HUES48 (cell line): Measurements from ENCODE around the gene NPAS2.

ENCODE experiments used
- H3K27ac ChIP-seq: one replicate; pipeline ENCODE4 v1.7.0; 2013; ENCODE audit warnings: low read depth, low read length, inconsistent platforms
- H3K27me3 ChIP-seq: 2 replicates; pipeline ENCODE4 v1.6.1; 2013; ENCODE audit warnings: mild to moderate bottlenecking, low read length; ENCODE audit not compliant: control insufficient read depth, insufficient read depth
- H3K36me3 ChIP-seq: 2 replicates; pipeline ENCODE4 v1.6.1; 2013; ENCODE audit warnings: low read length; ENCODE audit not compliant: control insufficient read depth, insufficient read depth
- H3K4me1 ChIP-seq: 2 replicates; pipeline ENCODE4 v1.6.1; 2013; ENCODE audit warnings: mild to moderate bottlenecking, low read length; ENCODE audit not compliant: control insufficient read depth, insufficient read depth
- H3K4me3 ChIP-seq: 2 replicates; pipeline ENCODE4 v1.5.1; 2013; ENCODE audit warnings: mild to moderate bottlenecking, low read depth, low read length
- H3K9ac ChIP-seq: 2 replicates; pipeline ENCODE4 v1.6.1; 2013; ENCODE audit warnings: mild to moderate bottlenecking, low read depth, low read length, moderate library complexity
- H3K9me3 ChIP-seq: 2 replicates; pipeline ENCODE4 v1.6.1; 2013; ENCODE audit warnings: low read length; ENCODE audit not compliant: control insufficient read depth, insufficient read depth

The NPAS2 gene

GRCh38 chr2:100936972-100937542, 117.1 kb downstream of the NPAS2 start:
- Histone ChIP-seq H3K9me3 (no peaks in the 10 kb centered on the region), H3K27ac (no peak overlapping the region), H3K9ac (no peak overlapping the region), H3K4me3 (no peak overlapping the region), H3K27me3 (no peaks in the 10 kb centered on the region), H3K36me3 (no peaks in the 10 kb centered on the region), H3K4me1 (no peaks in the 10 kb centered on the region)

- H3K27ac ChIP-seq = no peak overlapping the region
- H3K4me3 ChIP-seq = no peak overlapping the region
- H3K9ac ChIP-seq = no peak overlapping the region
- no peaks in the 10 kb centered on the region for H3K9me3 ChIP-seq
- H3K36me3 ChIP-seq = no peaks in the 10 kb centered on the region
- no peaks in the 10 kb centered on the region for H3K4me1 ChIP-seq
- H3K27me3 ChIP-seq = no peaks in the 10 kb centered on the region
Measured at GRCh38 chr2:100938031-100939026, 118.4 kb downstream of the NPAS2 start.

- no peak overlapping the region for H3K4me3 ChIP-seq
- H3K9me3 ChIP-seq = no peaks in the 10 kb centered on the region
- H3K36me3 ChIP-seq = no peaks in the 10 kb centered on the region
Measured at GRCh38 chr2:100939445-100939844, 119.5 kb downstream of the NPAS2 start.

GRCh38 chr2:100940240-100940639, 120.3 kb downstream of the NPAS2 start:
- H3K9ac ChIP-seq = no peak overlapping the region
- no peaks in the 10 kb centered on the region for H3K4me1 ChIP-seq
- no peak overlapping the region for H3K4me3 ChIP-seq
- no peaks in the 10 kb centered on the region for H3K27me3 ChIP-seq
- H3K36me3 ChIP-seq = no peaks in the 10 kb centered on the region
- H3K9me3 ChIP-seq = no peaks in the 10 kb centered on the region
- no peak overlapping the region for H3K27ac ChIP-seq

More at GRCh38 chr2:100939445-100939844, 119.5 kb downstream of the NPAS2 start:
- H3K4me1 ChIP-seq = no peaks in the 10 kb centered on the region
- no peak overlapping the region for H3K9ac ChIP-seq
- no peak overlapping the region for H3K27ac ChIP-seq
- no peaks in the 10 kb centered on the region for H3K27me3 ChIP-seq

- no peaks in the 10 kb centered on the region for H3K4me1 ChIP-seq
- no peak overlapping the region for H3K4me3 ChIP-seq
- no peak overlapping the region for H3K9ac ChIP-seq
- H3K9me3 ChIP-seq = no peaks in the 10 kb centered on the region
- H3K27ac ChIP-seq = no peak overlapping the region
- H3K27me3 ChIP-seq = no peaks in the 10 kb centered on the region
- no peaks in the 10 kb centered on the region for H3K36me3 ChIP-seq
Measured at GRCh38 chr2:100940766-100941645, 121.1 kb downstream of the NPAS2 start.

- H3K36me3 ChIP-seq = no peaks in the 10 kb centered on the region
- no peaks in the 10 kb centered on the region for H3K4me1 ChIP-seq
- H3K9me3 ChIP-seq = no peaks in the 10 kb centered on the region
- H3K4me3 ChIP-seq = no peak overlapping the region
- H3K27me3 ChIP-seq = no peaks in the 10 kb centered on the region
- H3K9ac ChIP-seq = no peak overlapping the region
- H3K27ac ChIP-seq = no peak overlapping the region
Measured at GRCh38 chr2:100941646-100942240, 121.8 kb downstream of the NPAS2 start.

- H3K27me3 ChIP-seq = no peaks in the 10 kb centered on the region
- H3K9ac ChIP-seq = no peak overlapping the region
- no peaks in the 10 kb centered on the region for H3K9me3 ChIP-seq
- H3K4me3 ChIP-seq = no peak overlapping the region
- no peaks in the 10 kb centered on the region for H3K36me3 ChIP-seq
- no peak overlapping the region for H3K27ac ChIP-seq
- H3K4me1 ChIP-seq = peaks cover 9% of the 10 kb centered on the region
Measured at GRCh38 chr2:100944617-100945432, 124.9 kb downstream of the NPAS2 start.

- no peaks in the 10 kb centered on the region for H3K27me3 ChIP-seq
- H3K4me3 ChIP-seq = no peak overlapping the region
- H3K36me3 ChIP-seq = no peaks in the 10 kb centered on the region
- H3K9me3 ChIP-seq = no peaks in the 10 kb centered on the region
- H3K4me1 ChIP-seq = peaks cover 15% of the 10 kb centered on the region
- H3K9ac ChIP-seq = no peak overlapping the region
- H3K27ac ChIP-seq = no peak overlapping the region
Measured at GRCh38 chr2:100945433-100945740, 125.4 kb downstream of the NPAS2 start.

- Histone ChIP-seq H3K27me3 (no peaks in the 10 kb centered on the region), H3K27ac (no peak overlapping the region), H3K4me3 (no peak overlapping the region), H3K4me1 (peaks cover 18% of the 10 kb centered on the region), H3K9me3 (no peaks in the 10 kb centered on the region), H3K36me3 (no peaks in the 10 kb centered on the region), H3K9ac (no peak overlapping the region)
Measured at GRCh38 chr2:100945930-100946607, 126.1 kb downstream of the NPAS2 start.
